ENCODE data around the gene AKNA.

The AKNA gene

DNA sequence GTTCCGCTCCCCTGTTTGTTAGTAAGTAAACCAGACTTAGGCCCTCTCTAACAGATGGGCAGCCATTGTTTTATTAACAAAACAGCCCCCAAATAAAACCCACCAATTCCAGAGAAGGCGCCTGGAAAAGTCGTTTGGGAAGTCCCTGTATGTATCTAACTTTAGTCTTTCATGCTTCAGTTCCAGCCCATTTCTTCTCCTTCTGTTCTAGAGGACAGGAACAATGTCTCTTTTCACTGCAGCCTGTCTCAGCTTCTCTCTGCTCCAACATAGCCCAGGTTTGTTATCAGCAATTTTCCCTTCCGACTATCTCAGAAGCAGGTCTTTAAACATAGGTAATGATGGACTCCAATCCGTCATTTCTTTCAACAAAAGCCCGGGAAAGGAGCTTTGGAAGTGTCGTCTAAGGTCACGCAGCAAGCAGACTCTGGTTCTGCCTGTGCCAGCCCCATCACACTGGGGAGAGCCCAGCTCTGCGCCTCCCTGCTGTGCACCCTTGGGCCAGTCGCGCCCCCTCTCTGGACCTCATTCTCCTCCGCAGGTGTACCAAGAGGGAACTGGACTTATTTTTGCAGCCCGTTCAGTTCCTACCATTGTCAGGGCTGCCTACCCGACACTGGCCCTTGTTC lies 9.6 kb upstream of the AKNA start:
- no peak for DNase-seq (ENCODE audit: low read depth)

DNA sequence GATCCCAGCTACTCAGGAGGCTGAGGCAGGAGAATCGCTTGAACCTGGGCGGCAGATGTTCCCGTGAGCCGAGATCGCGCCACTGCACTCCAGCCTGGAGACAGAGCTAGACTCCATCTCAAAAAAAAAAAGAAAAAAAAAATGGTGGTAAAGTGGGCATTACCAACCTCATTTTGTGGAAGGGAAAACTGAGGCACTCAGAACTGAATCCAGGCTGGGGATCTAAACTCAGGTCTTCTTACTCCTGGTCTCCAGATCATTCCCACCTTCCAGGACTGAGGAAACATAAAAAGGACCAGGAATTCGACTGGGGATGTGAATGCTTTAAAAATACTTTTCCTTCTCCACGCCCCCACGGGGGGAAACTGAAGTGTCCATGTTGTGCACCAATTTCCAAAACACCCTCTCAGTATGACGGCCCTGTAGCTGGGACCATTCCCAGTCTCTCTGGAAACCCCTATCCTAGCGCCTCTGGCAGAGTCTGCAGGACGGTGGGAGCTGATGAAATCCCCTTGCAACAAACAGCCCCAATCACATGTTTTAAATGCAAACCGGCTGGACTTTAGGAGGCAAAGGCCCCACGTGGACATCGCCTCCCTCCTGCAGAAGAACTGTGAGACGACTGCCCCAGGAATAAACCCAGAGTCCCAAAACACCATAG lies 8.9 kb upstream of the AKNA start:
- DNase-seq (ENCODE audit: low read depth): peak; percentile 75

DNA sequence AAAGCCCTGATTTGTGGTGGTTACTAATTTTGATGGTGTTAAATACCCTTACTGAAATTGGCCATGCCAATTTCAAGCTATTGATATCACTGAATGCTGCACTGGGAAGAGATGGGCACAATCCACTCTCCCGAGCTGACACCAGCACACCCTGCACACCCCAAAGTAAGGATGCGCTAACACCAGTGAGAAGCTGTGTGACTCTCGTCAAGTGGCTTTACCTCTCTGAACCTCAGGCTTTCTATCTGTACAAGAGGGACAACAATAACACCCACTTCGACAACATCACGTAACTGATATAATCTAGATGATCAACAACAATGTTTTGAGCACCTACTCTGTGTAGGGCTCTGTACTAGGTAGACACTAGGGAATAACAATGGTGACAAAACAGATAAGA lies 8.0 kb upstream of the AKNA start:
- DNase-seq (ENCODE audit: low read depth): no peak

DNA sequence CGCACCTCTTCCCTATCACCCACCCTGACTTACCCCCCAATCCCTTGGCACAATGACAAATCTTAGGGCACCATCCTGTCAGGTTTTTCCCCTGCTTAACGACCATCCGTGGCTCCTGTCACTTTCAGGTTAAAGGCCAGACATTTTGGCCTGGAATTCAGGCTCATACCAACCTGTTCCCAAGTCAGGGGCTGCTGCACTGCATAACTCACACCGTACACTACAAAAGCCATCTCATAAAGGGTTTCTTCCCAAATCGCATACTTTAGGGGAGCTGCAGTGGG lies 7.5 kb upstream of the AKNA start:
- DNase-seq (ENCODE audit: low read depth): no peak

DNA sequence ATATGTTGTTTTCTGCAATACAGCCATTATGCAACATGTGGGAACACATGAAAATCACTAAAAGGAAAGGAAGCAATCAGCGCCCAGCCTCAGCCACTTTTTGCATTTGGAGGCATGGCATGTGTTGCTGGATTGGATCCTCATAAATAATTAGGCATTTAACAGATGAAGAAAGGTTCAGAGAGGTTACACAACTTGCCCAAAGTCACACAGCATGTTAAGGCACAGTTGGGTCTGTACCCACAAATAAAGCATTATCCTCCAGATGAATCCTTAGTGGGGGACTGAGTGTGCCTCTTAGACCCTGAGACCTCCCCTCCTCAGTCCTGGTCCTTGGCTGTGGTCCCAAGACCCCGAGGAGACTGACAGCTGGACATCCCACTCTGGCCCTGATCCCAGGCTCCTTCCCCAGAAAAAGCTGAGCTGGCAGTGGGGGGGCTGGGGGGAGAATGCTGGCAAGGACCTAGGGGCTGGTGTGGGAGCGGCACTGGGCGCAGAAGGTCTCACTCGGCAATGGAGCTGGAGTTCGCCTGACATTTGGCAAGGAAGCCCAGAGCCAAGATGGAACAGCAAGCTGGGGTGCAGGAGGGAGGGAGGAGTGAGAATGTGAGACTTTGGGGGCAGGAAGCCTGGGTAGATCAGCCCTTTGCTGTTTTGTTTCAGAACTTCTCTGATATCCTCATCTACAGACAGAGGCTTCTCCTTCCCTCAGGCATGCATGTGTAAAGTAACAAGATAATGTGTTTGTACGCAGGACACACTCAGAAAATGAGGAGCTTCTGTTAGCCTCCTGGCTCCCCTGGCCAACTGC lies 6.9 kb upstream of the AKNA start:
- no peak for DNase-seq (ENCODE audit: low read depth)

DNA sequence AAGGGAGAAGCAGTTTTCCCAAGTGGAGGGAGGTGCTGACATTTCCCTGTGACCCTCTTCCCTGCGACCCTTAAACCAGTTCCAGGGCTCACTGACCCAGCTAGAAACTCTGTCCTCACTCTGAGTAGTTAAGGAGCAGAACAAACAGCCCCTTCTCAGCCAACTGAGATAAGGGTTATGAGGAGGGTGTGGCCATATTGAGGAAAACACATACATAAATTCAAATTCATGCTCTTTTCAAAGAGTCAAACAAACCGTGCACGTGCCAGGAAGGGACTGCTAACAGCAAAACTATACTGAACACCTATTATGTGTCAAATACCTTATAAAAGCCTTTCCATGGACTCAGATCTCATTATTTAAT lies 4.9 kb upstream of the AKNA start:
- DNase-seq (ENCODE audit: low read depth): no peak

DNA sequence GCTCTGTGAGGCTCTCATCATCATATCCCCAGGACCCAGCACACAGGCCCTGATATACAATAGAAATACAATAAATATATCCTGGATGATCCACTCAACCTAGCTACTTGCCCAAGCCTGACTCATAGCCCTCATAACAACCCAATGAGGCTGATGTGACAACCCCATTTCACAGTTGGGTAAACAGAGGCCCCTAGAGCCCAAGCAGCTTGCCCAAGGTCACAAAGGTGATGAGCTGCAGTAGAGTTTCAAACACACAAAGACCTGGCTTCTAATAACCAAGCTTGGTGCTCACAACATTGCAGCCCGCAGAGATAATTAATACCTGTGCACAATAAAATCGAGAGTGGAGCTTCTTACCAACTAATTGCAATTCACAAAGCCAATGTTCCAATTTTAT lies 3.2 kb upstream of the AKNA start:
- no peak for DNase-seq (ENCODE audit: low read depth)

DNA sequence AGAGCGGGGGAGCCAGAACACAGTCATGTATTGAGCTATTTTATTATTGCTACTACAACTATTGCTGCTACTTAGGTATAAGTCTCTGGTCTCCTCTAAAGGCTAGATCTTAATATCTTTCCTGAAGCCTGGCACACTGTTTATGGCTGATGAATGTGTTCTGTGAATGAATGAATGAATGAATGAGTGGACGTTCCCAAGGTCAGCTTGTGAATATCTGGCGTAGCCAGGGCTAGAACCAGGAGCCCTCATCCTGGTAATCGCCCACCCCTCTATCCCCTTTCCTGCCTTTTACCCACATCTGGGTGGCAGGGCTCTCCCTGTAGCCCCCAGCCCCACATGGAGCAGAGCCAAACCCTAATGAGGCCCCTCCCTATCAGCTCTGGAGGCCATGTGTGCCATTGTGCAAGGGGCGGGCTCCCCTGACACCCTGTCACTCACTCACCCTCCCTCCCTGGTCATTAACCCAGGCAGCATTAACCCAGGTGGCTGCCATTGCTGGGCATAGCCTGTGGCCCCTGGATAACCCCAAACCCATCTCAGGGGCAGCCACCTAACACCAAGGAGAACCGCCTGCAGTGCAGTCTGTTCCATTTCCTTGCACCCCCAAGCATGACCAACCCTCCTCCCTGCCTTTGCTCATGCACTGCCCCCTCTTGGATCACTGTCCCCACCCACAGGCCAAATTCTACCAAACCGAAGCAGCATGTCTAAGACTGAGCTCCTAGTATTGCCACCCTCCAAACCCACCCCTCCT lies 2.0 kb upstream of the AKNA start:
- no peak for DNase-seq (ENCODE audit: low read depth)

DNA sequence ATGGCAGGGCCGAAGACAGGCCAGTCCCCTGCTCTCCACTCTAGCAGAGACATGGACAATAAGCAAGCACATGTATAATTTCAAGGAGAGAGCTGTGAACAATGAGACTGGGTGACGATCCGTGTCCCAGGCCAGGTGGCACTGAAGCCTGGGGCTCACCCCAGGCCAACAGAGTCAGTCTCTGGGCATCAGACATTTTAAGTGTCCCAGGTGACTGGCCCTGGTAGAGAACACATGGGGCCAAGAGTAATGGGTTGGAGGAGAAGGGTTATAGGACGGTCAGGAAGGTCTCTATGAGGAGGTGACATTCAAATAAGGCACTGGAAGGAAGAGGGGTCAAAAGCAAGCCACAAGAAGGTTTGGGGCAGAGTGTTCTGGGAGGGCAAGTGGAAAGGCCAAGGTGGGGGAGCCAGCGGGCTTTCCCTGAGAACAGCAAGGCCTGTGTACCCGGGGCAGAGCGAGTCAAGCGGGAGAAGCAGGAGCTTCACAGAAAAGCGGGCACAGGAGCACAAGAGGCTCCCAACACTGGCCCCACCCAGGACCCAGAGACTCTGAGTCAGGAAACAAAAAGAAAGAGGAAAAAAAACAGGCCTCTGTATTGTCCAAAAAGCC lies 1.1 kb upstream of the AKNA start:
- no peak for DNase-seq (ENCODE audit: low read depth)

DNA sequence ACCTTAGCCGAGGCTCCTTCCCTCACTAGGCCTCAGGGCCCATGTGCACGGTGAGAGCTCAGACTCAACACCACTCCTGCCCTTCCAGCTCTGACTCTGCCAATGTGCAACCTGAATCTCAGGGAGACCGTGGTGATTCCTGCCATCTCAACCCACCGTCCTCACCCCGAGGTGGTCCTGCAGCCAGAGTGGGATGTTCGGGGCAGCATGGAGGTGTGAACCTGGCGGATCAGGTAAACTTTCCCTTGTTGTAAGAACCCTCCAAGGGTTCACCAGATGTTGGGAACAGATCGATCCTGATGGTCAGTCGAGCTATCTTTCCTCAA lies 538 bp upstream of the AKNA start:
- no peak for DNase-seq (ENCODE audit: low read depth)

DNA sequence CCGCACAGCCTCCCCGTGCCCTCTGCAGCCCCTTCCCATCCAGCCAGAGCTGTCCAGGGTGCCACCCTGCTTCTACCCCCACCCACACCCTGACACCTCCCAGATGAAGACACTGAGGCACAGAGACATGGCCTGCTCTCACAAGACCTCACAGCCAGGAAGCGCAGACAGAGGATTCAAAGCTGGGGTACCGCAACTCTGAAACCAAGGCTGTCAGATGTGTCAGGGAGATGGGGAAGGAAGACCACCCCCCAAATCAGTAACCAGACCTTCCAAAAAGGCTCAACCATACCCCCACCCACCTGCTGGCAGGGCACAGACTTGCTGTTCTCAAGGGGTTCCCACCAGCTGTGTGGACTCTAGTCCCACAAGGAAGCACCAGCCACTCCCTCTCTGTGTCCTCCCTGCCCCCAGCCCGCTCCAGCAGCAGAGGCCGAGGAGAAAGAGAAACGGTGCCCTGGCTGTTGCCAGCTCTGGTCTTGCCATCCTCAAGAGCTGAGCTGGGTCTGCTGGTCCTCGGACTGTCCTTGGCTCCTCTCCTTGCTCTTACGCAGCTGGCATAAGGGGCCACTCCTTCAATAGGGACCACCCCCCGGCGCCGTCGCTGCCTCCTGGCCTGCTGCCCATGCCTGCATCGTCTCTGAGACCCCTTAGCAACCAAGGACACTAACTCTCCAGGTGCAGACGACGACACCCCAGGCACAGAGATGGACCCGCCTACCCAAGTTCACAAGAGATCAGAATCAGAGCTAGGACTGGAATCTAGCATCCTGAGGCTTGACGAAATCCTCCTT lies 699 bp downstream of the AKNA start:
- peak; percentile 49 for DNase-seq (ENCODE audit: low read depth)

DNA sequence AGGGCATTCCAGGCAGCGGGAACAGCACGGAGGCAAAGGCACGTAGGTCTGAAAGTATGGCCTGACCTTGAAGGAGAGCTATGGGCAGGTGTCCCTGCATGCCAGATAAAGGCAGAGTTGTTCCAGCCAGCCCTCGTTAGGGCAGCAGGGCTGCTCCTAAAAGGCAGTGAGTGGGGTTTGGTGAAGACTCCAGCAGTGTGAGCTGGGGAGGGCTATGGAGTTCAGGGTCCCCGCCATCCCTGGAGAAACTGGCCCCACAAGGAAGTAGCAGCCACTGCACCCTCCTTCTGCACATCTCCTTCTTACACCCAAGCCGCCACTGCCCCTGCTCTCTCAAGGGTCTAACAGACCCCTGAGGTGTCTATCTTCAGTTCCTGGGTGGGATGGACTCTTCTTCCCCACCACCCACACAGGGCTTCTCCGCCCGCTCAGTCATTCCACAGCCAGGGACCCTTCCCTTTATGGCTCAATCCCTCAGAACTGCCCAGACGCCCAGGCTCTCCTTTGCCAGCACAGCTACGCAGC lies 1.4 kb downstream of the AKNA start:
- DNase-seq (ENCODE audit: low read depth): no peak

DNA sequence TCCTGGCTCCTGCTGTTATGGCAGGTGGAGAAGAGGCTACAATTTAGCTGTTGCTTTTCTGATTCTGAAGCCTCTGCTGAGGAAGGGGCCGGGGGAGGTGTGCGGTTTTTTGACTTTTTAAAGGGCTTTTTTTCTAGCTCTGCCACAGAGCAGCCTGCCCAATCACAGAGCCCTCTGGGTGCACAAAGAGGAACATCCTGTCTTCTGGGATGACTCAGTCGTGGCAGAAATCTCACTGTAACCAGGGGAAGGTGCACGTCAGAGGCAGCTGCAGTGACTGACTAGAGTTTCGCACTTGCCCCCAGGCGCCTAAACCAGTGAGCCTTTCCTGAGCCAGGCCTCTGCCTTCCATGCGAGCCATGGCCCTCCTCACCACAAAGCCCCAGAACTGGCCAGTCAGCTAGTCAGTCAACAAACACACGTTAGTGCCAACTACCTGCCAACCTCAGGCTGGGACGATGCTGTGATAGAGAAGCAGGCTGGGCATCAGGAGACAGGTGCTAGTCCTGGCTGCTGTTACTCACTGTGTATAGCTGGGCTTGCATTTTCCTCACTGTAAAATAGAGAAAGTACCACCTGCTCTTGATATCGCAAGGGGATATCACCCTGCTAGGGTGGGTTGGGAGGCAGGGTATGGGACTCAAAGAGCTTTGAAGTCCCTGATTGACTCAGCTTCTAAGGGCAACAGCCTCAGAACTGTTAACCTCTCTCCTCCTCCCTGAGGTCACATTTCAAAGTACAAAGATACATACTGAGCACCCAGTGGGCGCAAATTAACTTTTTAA lies 2.2 kb downstream of the AKNA start:
- DNase-seq (ENCODE audit: low read depth): peak; percentile 95

DNA sequence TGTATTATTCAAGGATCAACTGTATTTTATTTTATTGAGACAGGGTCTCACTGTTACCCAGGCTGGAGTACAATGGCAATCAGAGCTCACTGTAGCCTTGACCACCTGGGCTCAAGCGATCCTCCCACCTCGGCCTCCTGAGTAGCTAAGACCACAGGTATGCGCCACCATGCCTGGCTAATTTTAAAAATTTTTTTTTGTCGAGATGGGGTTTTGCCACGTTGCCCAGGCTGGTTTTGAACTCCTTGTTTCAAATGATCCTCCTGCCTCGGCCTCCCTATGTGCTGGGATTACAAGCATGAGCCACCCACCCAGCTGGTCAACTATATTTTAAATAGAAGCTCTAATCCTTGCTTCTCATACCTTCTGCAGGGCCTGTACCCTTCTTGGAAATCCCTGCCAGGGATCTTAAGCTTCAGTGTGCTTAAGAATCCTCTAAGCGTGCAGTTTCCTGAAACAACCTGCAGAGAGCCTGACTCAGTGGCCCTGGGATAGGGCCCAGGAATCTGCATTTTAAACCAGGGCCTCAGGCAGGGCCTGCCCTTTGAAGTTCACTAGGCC lies 2.9 kb downstream of the AKNA start:
- DNase-seq (ENCODE audit: low read depth): no peak

DNA sequence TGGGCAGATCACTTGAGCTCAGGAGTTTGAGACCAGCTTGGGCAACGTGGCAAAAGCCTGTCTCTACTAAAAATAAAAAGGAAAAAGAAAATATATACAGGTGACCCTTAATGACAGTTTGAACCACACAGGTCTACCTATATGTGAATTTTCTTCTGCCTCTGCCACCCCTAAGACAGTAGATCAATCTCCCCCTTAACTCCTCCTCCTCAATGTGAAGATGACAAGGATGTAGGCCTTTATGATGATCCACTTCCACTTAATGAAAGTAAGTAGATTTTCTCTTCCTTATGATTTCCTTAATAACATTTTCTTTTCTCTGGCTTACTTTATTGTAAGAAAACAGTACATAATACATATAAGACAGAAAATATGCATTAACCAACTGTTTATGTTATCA lies 3.4 kb downstream of the AKNA start:
- no peak for DNase-seq (ENCODE audit: low read depth)

DNA sequence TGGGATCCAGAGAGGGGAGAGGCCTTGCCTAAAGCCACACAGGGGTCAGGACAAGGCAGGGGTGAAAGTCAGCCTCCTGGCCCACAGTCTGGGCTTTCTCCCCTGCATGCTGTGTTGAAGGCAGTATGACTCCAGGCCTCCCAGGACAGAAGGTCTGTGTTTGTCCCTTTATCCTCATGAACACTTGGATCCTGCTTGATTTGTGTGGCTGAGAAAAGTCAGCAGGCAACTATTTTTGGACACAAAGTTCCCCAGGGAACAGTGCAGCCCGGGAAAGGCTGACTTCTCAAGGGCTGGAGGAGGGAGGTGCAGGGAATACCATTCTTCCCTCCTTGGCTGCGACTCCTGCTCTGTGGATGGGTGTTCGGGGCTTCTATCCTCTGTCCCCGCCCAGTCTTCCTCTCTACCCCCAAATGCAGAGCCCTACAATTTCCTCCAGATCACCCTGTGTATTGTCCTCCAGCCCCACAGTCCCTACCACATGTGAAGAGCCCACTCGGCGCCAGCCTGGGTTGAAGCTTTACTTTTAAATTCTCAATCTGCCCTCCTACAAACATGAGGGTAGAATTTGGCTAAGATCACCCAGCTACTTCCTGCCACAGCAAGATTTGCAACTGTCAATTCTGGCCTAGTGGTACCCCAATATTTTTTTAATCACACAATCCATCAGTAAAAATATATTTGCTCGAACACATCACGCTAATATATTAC lies 4.1 kb downstream of the AKNA start:
- peak; percentile 81 for DNase-seq (ENCODE audit: low read depth)

DNA sequence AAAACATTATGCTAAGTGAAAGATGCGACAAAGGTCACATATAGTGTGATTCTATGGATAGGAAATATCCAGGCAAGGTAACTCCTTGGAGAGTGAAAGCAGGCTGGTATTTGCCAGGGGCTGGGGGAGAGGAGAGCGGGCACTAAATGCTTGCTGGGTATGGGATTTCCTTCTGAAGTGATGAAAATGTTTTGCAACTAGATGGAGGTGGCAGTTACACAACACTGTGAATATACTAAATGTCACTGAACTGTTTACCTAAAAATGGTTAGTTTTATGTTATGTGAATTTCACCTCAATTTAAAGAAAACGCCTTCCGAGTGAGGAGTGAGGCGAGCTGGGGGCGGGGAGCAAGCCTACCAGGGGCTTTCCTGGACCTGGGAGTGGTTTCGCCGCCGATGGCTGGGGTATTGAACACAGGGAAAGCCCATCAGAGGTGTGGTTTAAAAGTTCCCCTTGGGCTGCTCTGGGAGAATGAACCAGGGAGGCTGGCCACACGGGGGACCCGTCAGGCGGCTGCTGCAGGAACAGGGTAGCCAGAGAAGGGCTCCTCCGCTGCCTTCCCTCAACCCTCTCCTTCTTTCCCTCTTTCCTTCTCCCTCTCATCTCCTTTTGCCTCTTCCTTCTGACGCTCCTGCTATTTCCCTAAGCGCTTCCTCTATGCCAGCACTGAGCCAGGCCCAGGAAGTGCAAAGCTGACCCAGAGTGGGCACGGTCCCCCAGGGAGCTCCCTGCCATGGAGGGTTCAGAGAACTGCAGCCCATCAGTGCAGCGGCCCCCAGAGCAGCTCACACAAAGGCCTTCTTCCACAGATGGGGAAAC lies 4.9 kb downstream of the AKNA start:
- no peak for DNase-seq (ENCODE audit: low read depth)

DNA sequence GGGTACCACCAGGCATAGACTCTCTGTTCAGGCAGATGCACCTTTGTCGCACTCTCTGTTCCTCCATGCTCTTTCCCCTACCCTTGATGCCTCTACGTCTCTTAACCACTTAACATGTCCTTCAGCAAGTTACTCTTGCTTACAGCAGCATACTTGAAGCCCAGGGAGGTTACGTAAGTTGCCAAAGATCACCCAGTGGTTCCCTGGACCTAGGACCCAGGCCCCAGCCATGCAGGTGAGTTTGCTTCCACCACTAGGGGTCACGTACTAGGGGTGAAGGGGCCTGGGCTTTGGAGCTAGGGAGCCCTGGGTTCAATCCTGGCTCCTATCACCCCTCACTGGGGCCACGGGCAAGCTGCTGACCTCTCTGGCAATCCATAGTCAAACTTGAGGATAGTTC lies 8.9 kb downstream of the AKNA start:
- no peak for DNase-seq (ENCODE audit: low read depth)

DNA sequence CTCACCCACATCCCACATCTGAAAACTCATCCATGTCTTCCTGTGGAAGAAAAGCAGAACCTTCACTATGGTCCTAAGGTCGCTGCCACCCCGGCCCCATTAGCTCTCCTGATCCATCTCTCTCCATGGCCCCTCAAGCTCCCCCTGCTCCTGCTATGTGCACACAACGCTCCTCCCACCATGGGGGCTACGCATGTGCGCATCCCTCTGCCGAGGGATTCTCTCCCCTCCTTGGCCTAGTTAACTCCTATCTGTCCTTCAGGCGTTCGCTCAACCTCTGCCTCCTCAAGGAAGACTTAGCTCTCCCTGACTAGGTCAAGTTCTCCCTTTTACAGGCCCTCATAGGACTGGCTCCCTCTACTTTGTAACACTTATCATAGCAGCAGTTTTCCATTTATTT lies 9.8 kb downstream of the AKNA start:
- DNase-seq (ENCODE audit: low read depth): no peak

All from EH (cell line).